Body of pancreas (tissue), 4 donors: Measurements from ENCODE around the gene DRC7.

ENCODE experiments used
- CTCF ChIP-seq, 7 experiments: fragments of 450-650 bp in 4 of 7; fragments of 200-600 bp in 3 of 7; sonication (generic) in 3 of 7; IDR thresholded peaks; one replicate each; pipeline ENCODE4 v1.5.1; 2016 to 2019; ENCODE audit warnings: antibody characterized with exemption in 7 of 7
- POLR2A ChIP-seq, 3 donors: fragments of 450-650 bp; IDR thresholded peaks; one replicate each; pipeline ENCODE4 v1.6.1; 2016; ENCODE audit warnings: antibody characterized with exemption in 3 of 3, mild to moderate bottlenecking in 2 of 3

GRCh38 chr16:57747091-57747490 lies 52.5 kb downstream of the DRC7 start:
- TF ChIP-seq CTCF (IDR thresholded peaks at IDR 0.05): no peak
- no peak for TF ChIP-seq POLR2A (IDR thresholded peaks at IDR 0.05)
